Measurements from ENCODE around the gene ABR. TPM values are rescaled to one million over a fixed set of nuclear protein-coding genes. Genes with fewer than 3 reads are reported as not detected.

ABR gene
- total RNA-seq, 1 donor from 2014 or later, result 76.6 TPM

DNA sequence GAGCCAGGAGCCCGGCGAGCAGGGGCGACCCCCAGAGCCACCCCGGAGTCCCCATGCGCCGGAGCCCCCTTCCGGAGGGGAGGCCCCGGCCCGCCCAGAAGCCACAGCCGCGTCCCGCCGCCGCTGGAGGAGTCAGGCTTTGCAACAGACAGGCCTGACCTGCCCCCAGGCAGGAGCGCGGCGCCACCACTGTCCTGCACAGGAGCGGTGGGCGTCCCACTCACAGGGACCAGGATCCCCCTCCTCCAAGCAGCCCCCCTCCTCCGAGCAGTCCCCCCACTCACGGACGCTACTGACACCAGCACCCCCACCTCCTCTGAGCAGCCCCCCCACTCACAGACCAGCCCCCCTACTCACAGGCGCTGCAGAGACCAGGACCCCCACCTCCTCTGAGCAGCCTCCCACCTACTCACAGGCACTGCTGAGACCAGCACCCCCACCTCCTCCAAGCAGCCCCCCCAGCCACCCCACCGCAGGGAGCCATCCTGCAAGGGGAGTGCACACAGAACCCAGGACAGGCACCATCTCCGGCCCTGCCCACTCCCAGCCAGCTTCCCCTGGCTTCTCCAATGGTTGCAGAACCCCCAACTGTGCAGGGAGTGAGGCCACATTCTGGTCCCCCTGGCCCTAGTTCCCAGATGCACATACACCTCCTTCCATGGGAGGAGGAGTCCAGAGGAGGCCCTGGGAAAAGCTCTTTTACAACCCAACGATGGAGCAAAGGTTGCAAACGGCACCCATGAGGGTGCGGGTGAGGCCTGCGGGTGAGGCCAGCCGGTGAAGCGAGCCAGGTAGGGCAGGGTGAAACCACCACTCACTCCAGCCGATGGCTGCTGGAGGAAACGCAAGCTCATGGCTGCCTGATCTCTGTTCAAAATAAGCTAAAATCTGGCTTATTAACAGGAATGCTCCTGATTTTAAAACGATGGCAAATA is 69.9 kb downstream of the ABR start:
- peak; percentile 60 for DNase-seq (ENCODE audit: low spot score)
- Mint-ChIP-seq H3K27me3 (ENCODE audit: unreplicated experiment) (peaks cover 14% of the 10 kb centered on the region), H3K27ac (ENCODE audit: unreplicated experiment) (no peak overlapping the region), H3K4me1 (ENCODE audit: unreplicated experiment) (peaks cover 17% of the 10 kb centered on the region), H3K4me3 (ENCODE audit: unreplicated experiment) (peak overlapping the region; percentile 62), H3K36me3 (ENCODE audit: low read depth, unreplicated experiment) (no peaks in the 10 kb centered on the region), H3K9me3 (ENCODE audit: unreplicated experiment) (no peaks in the 10 kb centered on the region)
- TF ChIP-seq, protein P1, sequence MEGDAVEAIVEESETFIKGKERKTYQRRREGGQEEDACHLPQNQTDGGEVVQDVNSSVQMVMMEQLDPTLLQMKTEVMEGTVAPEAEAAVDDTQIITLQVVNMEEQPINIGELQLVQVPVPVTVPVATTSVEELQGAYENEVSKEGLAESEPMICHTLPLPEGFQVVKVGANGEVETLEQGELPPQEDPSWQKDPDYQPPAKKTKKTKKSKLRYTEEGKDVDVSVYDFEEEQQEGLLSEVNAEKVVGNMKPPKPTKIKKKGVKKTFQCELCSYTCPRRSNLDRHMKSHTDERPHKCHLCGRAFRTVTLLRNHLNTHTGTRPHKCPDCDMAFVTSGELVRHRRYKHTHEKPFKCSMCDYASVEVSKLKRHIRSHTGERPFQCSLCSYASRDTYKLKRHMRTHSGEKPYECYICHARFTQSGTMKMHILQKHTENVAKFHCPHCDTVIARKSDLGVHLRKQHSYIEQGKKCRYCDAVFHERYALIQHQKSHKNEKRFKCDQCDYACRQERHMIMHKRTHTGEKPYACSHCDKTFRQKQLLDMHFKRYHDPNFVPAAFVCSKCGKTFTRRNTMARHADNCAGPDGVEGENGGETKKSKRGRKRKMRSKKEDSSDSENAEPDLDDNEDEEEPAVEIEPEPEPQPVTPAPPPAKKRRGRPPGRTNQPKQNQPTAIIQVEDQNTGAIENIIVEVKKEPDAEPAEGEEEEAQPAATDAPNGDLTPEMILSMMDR (IDR thresholded peaks at IDR 0.05; ENCODE audit: unreplicated experiment), result no peak

DNA sequence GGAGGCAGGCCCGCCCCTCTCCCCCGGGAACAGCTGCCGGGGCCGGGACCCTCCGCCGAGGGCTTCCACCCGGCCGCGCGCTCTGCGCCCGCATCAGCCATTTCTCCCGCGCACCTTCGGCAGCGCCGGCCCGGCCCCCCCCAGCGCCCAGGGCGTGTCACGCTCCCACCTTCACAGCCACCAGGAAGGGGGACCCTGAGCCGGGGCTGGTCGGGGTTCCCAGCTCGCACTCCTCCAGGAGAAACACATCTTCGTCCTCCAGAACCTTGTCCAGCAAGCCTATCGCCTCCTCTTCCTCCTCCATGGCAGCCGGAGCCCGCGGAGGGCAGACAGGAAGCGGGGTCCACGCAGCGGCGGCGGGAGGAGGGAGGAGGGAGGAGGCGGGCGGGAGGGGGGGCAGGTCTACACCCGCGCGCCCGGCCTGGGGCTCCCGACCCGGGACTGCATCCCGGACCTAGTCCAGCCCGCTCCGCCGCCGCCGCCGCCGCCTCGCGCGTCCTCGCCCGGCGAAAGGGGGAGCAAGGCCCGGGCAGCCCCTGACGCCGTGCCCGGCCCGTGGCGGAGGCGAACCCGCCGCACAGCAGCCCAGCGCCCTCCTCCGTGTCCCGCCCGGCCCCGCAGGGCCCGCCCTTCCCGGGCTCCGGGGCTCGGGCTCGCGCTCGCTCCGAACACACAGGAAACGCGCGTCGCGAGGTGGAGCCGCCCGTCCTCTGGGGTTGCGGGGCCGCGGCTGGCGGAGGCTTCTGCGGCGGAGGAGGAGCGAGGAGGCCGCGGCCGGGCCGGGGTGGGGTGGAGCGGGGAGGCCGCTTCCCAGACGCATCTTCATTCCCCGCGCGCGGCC is 70.8 kb downstream of the ABR start:
- Mint-ChIP-seq H3K4me1 (ENCODE audit: unreplicated experiment) (peaks cover 15% of the 10 kb centered on the region), H3K4me3 (ENCODE audit: unreplicated experiment) (peak overlapping the region; percentile 62), H3K36me3 (ENCODE audit: low read depth, unreplicated experiment) (no peaks in the 10 kb centered on the region), H3K27me3 (ENCODE audit: unreplicated experiment) (peaks cover 10% of the 10 kb centered on the region), H3K9me3 (ENCODE audit: unreplicated experiment) (no peaks in the 10 kb centered on the region), H3K27ac (ENCODE audit: unreplicated experiment) (no peak overlapping the region)
- TF ChIP-seq, protein P1 (IDR thresholded peaks at IDR 0.05; ENCODE audit: unreplicated experiment), result no peak
- peak; percentile 67 for DNase-seq (ENCODE audit: low spot score)

DNA sequence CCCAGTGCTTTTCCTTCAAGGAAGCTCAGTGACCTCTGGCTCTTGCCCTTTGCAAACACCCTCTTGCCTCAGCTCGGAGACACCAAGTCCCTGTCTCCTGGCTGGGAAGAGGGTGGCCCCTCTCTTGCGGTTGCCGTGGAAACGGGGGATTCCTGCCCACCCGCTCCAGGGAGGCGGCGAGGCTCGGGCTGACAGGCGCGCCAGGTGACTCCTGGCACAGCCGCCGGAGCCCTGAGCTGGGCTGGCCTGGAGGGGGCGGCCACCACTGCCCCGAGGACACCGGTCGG is 71.4 kb downstream of the ABR start:
- Mint-ChIP-seq H3K4me3 (ENCODE audit: unreplicated experiment) (peak overlapping the region; percentile 56), H3K4me1 (ENCODE audit: unreplicated experiment) (peaks cover 15% of the 10 kb centered on the region), H3K27me3 (ENCODE audit: unreplicated experiment) (peaks cover 10% of the 10 kb centered on the region), H3K36me3 (ENCODE audit: low read depth, unreplicated experiment) (no peaks in the 10 kb centered on the region), H3K9me3 (ENCODE audit: unreplicated experiment) (no peaks in the 10 kb centered on the region), H3K27ac (ENCODE audit: unreplicated experiment) (no peak overlapping the region)
- TF ChIP-seq, protein P1 (IDR thresholded peaks at IDR 0.05; ENCODE audit: unreplicated experiment), result no peak
- DNase-seq (ENCODE audit: low spot score), result no peak

DNA sequence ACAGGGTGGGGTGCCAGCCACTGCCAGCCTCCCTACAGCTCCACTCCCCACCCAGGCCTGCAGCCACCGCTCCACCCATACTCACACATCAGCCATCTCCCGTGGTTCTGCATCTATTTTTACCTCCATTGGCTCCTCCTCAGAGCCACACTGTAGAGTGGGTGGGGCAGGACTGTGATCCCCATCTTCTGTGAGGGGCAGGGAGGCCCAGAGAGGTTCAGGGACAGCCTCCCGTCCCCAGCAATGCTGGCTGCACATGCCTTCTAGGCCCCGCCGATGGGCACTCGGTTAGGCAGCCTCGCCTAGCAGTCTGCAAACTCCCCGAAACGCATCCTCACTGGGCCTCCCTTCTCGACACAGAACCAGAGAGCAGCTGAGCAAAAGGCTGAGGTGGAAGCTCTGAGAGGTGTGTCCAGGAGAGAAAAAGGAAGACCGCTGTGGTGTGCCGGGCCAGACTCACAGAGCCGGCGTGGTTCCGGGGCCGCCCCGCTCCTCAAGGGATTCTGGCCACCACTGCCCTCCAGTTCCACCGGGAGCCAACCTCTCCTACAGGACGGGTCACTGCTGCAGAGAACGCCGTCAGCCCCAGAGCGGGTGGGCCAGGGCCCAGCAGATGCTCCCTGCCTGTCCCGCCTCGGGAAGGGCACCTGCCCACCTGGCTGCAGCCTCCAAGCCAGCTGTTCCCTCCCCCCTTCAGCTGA is 71.9 kb downstream of the ABR start:
- Mint-ChIP-seq H3K4me3 (ENCODE audit: unreplicated experiment) (peak overlapping the region; percentile 56), H3K27ac (ENCODE audit: unreplicated experiment) (no peak overlapping the region), H3K36me3 (ENCODE audit: low read depth, unreplicated experiment) (no peaks in the 10 kb centered on the region), H3K27me3 (ENCODE audit: unreplicated experiment) (peaks cover 10% of the 10 kb centered on the region), H3K9me3 (ENCODE audit: unreplicated experiment) (no peaks in the 10 kb centered on the region), H3K4me1 (ENCODE audit: unreplicated experiment) (peaks cover 15% of the 10 kb centered on the region)
- DNase-seq (ENCODE audit: low spot score), result no peak
- TF ChIP-seq, protein P1 (IDR thresholded peaks at IDR 0.05; ENCODE audit: unreplicated experiment), result no peak
